KBM-7 (cell line): ENCODE data around the gene APOA4.

Experiments used
- DNase-seq: peaks from one replicate; pipeline ENCODE4 v3.0.0-alpha.2; 2015
- in situ Hi-C: fragments of 300-500 bp; cut with MboI; formaldehyde crosslinking; loops from 2 replicates; pipeline ENCODE4 v1.14.3; 2020; ENCODE audit warnings: low sequenced_read_pairs, low pct_unique_long_range_greater_than_20kb, mixed read lengths

The APOA4 gene

GRCh38 chr11:116788534-116788933 lies 34.6 kb downstream of the APOA4 start:
- no peak for DNase-seq
- in situ Hi-C loops = no loop called here

GRCh38 chr11:116787786-116788486 lies 35.2 kb downstream of the APOA4 start, which contains the start of gene ZPR1:
Gene ZPR1, minus strand, starts transcription at chr11:116788023. Its CDS starts 33 bp downstream, at chr11:116787990.
- in situ Hi-C loops = no loop called here
- DNase-seq = peak; percentile 82

DNA sequence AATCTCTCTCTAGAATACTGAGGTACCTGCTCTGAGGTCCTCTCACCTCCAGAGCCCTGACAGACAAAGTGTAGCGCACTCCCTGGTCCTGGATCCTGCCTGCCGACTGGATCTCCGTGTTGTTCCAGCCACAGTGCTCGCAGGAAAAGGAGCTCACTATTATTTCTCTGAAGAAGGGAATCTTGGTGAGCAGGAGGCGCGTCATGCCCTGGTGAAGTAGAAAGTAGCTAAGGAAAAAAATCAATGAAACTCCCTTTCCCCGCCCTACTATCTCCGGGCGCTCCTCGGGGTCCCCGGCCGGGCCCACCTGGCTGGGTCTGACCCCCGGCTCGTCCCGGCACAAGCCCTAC lies 35.7 kb downstream of the APOA4 start:
- no peak for DNase-seq
- in situ Hi-C loops = no loop called here

DNA sequence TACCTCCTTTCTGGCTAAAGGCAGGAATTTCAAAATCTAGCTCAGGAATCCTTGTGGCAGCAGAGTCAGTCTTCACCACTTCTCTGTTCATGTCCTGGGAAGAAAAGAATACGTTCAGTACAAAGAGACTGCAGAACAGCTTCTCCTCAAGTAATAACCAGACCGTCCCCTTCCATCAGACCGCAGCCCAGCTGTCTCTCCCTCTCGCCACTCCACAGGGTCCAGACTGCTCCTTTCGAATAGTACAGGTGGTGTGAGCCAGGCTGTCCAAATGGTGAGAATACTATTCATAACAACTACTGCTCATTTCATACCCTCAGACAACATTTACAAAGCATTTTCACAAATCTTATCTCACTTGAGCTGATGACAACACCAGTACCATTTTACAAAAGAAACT lies 36.1 kb downstream of the APOA4 start:
- in situ Hi-C loops = no loop called here
- DNase-seq = no peak

DNA sequence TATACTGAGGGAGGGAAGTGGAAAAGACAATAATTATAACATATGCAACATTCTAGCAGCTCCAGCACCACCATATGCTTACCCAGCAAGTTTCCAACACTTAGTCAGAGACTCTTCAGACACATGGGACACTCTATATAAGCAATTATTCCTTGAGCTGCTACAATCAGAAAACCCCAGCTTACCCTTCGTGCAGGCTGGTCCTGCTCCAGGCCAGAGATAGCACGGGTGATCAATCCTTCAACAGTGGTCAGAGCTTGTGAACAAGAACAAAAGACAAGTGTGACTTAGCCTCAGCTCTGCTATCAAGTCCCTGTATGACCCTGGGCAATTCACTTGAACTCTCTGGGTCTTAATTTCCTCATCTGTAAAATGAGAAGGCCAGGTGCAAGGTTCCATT lies 36.8 kb downstream of the APOA4 start:
- no peak for DNase-seq
- in situ Hi-C loops = no loop called here

DNA sequence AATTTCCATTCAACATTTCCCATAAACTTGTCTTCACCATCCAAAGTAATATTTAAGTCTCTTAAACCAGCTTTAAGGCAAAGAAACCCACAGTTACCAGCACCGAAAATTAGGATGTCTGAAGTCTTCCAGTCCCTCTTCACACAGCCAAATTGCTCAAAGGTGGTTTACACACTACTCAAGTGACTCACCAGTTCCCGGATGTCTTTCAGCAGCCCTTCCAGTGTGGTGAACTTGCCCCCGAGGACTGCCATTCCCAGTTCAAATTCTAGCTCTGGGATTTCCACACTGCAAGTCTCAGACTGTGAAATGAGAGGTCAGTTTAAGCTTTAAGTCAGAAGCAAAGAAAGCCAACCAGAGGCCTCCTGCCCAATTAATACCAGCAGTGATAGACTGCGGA lies 40.4 kb downstream of the APOA4 start:
- DNase-seq = no peak
- in situ Hi-C loops = no loop called here

GRCh38 chr11:116778556-116778955 lies 44.5 kb downstream of the APOA4 start:
- no peak for DNase-seq
- in situ Hi-C loops = no loop called here

DNA sequence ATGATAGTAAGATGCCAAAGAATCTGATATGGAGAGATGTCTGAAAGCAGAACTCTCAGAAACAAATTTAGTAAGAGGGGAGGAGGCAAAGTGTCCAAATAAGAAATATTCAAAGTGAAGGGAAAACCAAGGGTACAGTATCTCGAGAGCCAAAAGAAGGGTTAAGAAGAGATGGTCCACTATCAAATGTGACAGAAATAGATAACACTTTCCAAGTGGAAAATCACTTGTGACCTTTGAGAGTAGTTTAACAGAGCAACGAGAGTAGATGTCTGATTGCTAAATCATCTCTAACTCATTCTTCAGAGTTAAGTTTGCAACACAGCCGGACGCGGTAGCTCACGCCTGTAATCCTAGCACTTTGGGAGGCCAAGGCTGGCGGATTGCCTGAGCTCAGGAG lies 46.0 kb downstream of the APOA4 start:
- in situ Hi-C loops = no loop called here

GRCh38 chr11:116776522-116776984 lies 46.6 kb downstream of the APOA4 start:
- in situ Hi-C loops = no loop called here
- DNase-seq = no peak

More for the DNA sequence above, 46.0 kb downstream of the APOA4 start:
- no peak for DNase-seq

GRCh38 chr11:116775975-116776374 lies 47.1 kb downstream of the APOA4 start:
- in situ Hi-C loops = no loop called here
- no peak for DNase-seq

- no peak for DNase-seq
- in situ Hi-C loops = no loop called here
Observed at GRCh38 chr11:116774661-116775060, 48.4 kb downstream of the APOA4 start.

DNA sequence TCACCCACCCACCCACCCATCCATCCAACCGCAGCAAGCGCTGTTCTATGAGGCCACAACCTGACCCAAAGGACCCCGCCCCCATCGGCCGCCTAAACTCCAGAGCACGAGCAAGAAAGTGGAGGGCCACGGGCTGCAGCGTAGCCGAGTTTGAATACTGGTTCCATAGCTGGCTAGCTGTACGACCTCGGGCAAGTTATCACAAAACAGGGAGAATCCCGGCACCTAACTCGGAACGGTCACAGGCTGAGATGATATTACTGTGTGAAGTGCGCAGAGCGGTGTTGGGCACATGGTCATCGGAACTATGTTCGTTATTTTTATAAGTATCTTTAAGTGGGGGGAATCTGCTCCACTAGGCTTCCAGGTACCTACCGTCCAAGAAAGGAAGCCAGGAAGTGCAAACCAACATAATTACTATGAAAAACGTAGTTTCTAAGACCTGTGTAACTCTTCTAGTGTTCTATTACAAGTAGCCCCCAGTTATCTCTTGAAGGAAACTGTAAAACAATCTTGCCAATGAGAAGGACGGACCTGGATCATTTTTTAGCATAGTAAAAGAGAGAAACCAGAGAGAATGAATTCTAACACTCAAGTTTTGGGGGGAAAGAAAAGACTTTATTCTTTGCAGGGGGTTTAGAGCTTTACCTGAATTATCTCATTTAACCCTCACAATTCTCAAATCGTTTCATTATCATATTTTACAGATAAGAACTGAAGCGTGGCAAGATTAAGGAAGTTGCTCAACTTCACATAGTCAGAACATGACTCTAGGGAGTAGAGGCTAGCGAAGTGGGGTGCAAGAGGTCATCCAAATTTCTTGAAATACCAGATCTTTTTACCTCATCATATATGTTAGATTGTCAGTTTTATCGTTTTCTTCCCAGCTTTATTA lies 49.7 kb downstream of the APOA4 start:
- in situ Hi-C loops = no loop called here
- DNase-seq = peak; percentile 70

DNA sequence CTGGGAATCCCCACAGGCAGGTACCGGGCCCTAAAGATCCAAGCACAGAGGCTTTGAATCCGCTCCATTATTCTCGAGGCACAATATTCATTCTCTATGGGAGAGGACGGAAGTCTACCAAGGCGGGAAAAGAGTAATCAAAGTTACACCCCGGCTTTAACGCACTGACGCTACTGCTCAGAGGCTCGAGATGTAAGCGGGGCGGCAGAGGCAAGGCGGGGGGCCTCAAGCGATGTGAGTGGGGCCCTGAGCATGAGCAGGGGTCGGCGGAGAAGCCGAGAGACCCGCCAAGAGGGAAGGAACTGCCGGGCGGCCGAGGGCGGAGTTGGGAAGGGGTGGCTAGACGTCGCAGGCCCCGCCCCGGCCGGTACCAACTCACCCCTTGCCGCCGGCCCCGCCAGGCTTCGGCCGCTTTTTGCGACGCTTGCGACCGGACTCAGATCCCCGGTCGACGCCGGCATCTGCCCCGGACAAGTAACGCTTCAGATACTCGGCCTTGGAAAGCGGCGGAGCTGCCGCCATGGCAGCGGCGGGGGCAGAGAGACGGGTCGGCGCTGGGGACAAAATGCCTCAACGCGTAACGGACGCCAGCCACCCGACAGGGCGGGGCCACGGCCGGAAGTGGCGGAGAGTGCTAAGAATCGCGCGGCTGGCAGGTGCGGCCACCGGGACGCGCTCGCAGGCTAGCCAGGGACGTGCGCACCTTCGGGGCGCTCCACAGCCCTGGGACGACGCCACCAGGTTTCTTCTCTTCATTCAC lies 50.5 kb downstream of the APOA4 start, which contains the start of gene BUD13:
BUD13 (minus strand) TSS at position 545 of the 760 bp plus-strand sequence; CDS start at position 522, 23 bp downstream.
- in situ Hi-C loops = no loop called here
- peak; percentile 90 for DNase-seq

DNA sequence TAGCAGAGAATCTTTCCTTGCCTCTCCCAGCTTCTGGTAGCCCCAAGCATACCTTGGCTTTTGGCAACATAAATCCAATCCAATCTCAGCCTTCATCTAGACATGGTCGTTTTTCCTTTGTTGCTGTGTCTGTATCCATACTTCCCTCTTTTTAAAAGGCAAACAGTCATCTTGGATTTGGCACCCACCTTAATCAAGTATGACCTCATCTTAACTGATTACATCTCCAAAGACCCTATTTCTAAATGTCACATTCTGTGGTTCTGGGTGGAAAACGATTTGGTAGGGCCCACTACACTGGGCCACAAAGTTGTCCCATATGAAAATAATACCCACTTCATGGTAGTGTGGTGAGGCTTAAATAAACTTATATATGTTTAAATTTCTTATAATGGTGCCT lies 51.2 kb downstream of the APOA4 start:
- in situ Hi-C loops = no loop called here
- DNase-seq = no peak
